Putamen (tissue), 1 donor: Measurements from ENCODE around the gene WDR43.
"Not testable (repeated sequence)": the region's sequence is repeated elsewhere in the genome, so short reads cannot be mapped to it uniquely, and the experiment has no call there.

Experiments used
- DNase-seq: peaks from one replicate; pipeline ENCODE4 v3.0.0-alpha.2; 2016; ENCODE audit warnings: low spot score

The WDR43 gene

GRCh38 chr2:28970464-28971160 lies 76.1 kb downstream of the WDR43 start:
- DNase-seq = no peak

DNA sequence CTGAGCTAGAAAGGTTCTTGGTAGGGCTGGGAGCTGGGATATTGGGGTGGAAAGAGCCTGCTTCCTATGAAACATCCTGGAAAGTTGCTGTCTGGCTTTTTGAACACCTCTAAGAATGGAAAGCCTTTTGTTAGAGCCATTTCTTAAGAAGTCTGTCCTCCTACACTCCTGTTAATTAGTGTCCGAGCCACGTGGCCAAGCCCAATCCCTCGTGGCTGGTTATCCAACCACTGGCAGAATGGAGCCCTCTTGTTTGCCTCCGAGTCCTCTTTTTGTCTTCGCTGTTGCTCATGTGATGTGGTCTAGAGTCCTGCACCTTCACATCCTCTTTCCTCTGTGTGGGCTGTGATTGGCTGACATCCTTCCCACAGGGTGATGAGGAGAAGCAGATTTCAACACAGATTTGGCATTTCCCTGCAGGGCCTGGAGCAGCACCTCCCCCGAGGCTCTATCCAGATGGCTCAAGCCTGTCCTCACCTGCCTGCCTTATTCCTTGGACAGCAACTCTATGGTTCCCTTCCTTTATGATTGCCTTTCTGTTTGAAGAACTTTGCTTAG lies 78.4 kb downstream of the WDR43 start:
- DNase-seq = no peak

DNA sequence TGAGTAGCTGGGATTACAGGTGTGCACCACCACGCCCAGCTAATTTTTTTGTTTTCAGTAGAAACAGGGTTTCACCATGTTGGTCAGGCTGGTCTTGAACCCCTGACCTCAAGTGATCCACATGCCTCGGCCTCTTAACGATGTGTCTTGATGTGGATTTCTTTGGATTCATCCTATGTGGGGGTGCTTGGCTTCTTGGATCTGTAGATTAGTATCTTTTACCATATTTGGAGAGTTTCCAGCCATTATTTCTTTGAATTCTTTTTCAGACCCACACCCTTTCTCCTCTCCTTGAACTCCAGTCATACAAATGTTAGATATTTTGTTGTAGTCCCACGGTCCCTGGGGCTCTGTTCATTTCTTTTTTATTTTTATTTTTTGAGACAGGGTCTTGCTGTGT lies 79.8 kb downstream of the WDR43 start:
- DNase-seq = no peak

GRCh38 chr2:28975671-28976070 lies 81.2 kb downstream of the WDR43 start:
- no peak for DNase-seq

- no peak for DNase-seq
These were observed 82.1 kb downstream of the WDR43 start for GRCh38 chr2:28976584-28976983.

- no peak for DNase-seq
These were observed 82.9 kb downstream of the WDR43 start for GRCh38 chr2:28977176-28977875.

DNA sequence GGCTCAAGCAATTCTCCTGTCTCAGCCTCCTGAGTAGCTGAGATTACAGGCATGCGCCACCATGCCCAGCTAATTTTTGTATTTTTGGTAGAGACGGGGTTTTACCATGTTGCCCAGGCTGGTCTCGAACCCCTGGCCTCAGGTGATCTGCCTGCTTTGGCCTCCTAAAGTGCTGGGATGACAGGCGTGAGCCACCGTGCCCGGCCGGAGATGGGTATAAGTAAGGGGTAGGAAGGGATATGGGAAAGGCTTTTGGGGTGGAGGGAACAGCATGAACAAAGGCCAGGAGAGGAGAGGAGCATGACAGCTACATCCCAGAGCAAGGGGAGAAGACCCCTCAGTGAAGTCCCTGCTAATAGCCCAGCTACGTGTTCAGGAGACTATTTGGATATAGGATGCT lies 83.5 kb downstream of the WDR43 start:
- not testable (repeated sequence) for DNase-seq

DNA sequence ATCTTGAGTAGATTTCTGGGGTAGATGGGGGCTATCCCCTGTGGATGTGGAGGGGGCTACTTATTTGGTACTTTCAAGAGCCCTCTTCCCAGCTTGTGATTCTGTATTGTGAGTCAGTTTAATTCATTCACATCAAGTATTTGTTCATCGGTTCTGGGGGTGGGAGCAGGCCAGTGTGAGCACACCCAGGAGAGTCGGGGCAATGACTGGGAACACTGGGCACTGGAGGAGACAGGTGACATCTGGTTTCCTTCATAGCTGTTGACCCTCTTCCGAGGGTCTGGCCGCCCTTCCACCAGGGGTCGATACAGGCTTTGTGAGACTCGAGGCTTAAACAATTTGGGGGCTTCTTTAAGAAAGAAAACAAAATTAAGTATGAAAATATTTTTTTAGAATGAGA lies 84.1 kb downstream of the WDR43 start:
- no peak for DNase-seq

DNA sequence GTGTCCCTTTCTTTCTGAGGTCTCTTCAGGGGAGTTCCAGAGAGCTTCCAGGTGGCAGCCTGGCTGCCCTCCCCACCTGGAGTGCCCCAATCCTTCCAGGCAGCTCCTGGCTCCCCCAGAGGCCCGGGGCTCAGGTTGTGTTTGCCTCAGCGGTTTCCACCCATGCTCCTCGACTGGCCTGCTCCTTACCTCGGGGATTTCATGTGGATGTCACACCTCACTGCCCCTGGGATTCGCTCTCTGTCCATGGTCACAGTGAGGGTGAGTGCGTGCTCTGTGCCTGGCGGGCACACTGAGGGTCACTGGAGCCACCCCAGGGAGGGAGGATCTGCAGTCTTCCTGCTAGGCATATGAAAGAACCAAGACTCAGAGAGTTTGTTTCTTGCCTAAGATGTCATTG lies 84.6 kb downstream of the WDR43 start:
- DNase-seq = no peak

- no peak for DNase-seq
These were observed 85.3 kb downstream of the WDR43 start for GRCh38 chr2:28979576-28980366.

DNA sequence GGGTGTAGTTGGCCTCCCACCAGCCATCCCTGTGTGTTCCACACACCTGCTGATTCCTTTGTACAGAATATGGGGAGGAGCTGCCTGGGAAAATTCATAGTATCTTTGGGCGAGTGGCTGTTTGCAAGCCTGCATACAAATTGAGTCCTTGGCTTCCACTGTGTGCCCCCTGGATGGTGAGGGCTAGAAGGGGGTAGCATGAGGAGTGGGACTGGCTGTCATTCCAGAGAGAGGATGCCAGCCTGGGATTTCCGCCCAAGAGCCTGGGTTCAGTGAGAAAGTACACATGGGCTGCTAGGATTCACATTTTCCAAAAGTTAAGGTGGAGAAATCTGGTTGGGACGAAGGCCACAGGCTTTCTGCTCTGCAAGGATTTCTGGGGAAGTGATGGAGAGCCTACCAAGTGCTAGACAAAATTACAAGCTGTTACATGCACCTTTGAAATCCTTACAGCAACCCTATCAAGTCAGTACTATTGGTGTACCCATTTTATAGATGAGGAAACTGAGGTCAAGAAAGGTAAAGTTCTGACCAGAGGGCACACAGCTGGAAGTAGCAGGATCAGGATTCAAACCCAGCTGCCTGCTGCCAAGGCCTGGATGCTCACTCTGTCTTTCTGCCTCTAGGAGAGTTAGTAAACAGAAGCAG lies 86.0 kb downstream of the WDR43 start:
- no peak for DNase-seq

DNA sequence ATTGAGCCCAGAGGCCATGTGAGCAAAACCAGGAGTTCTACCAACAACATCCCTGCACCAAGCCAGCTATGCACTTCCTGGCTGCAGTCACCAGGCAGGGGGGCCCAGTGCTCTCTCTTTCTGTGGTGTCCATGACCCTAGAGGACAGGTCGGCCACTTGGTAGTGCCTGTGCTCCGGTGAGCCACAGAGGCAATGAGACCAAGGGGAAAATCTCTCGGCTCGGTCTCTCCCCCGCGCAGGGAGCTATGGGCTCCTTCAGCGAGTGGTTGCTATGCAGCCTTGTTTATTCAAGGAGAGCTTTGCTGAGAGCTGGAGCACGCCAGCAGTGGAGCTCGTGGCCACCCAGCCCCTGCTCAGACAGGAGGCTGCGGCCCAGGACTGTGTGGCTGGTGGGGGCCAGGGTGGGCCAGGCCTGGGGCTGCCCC lies 86.6 kb downstream of the WDR43 start, which contains the start of gene TOGARAM2:
TSS of gene TOGARAM2 (plus strand) at position 283 of the 426 bp plus-strand sequence. CDS start 13,537 bp downstream, outside the sequence.
- DNase-seq = no peak

DNA sequence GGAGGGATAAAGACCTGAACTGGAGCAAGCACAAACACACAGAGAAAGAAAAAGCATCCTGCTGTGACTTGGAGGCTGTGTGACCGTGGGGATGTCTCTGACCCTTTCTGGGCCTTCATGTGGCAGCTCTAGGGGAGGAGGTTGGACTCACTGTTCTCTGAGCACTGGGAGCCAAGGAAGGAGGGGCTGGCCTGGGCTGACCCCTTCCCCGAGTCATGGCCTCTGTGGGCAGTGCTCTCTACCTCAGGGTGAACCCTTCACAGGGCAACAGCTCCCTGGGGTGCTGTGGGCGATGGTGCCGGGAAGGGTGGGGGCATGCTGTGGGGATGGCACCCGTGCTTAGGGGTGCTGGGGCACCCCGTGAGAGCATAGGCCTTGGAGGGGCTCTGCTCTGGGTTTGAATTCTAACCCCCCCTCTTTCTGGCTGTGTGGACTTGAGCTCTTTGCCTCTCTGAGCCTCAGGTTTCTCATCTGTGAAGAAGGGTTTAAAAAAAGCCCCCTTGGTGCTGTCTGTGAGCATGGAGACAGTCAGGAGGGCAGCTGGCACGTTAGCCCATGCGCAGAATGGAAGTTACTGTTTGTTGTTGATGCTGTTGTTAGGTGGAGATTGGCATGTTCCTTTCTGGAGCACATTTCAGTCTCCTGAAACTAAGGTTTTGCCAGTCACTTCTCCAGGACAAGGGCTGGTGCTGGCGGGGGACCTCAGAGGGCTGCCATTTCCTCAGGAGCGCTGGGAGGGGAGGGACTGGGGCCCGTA lies 87.3 kb downstream of the WDR43 start:
- DNase-seq = no peak

- DNase-seq = no peak
These were observed 88.0 kb downstream of the WDR43 start for GRCh38 chr2:28982381-28982950.

GRCh38 chr2:28986429-28986828 lies 92.0 kb downstream of the WDR43 start:
- no peak for DNase-seq

GRCh38 chr2:28989973-28990372 lies 95.5 kb downstream of the WDR43 start:
- no peak for DNase-seq

- no peak for DNase-seq
These were observed 96.0 kb downstream of the WDR43 start for GRCh38 chr2:28990445-28990844.

- no peak for DNase-seq
These were observed 96.6 kb downstream of the WDR43 start for GRCh38 chr2:28991021-28991420.

- no peak for DNase-seq
These were observed 97.0 kb downstream of the WDR43 start for GRCh38 chr2:28991460-28991859.

DNA sequence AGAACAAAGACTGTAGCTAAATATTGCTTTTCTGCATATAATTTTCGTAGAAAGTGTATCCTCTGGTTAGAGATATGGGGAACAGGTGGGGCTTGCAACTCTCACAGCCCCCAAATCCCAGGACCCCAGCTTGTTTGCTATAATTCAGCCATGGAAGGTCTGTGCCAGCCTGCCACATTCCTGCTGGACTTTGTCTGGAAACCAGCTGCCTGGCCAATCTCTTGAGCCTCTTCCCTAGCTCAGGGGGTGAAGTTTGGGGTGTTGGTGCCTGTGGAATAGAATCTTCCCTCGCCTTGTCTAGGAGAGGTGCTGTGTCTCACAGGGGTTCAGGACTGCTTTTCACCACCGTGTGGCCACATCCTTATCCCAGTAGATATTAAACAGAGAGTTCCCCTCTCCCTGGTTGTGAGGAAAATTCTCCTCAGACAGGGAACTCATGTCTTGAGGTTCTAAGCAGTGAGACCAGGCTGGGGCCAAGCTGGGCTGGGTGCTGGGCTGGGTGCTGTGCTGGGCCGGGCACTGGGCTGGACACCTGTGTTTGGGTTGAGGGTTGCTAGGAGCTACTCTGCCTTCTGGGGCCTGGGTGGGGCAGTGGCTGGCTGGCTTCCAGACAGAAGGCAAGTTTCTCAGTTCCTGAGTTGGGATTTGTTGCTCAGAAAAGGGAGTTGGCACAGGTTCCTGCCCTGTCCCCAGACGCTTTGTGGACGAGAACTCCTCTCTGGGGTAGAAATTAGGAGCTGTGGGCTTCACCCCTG lies 98.9 kb downstream of the WDR43 start:
- no peak for DNase-seq
